Measurements from ENCODE around the gene SYT1.

- TF ChIP-seq GATA2 (IDR thresholded peaks at IDR 0.05; ENCODE audit: low read depth, low read length) (no peak), GATA3 (IDR thresholded peaks at IDR 0.05; ENCODE audit: low read depth, low read length) (no peak)
Observed at GRCh38 chr12:79151956-79152355, 287.4 kb downstream of the SYT1 start.
